HG03520 (cell line): ENCODE data around the gene VMP1.
"Not testable (repeated sequence)": the region's sequence is repeated elsewhere in the genome, so short reads cannot be mapped to it uniquely, and the experiment has no call there.

Experiments
- ATAC-seq: cut with Tn5 transposase; IDR thresholded peaks from one replicate; pipeline ENCODE4 v1.9.1; 2021; ENCODE audit warnings: mild to moderate bottlenecking, moderate library complexity; ENCODE audit not compliant: unreplicated experiment

The VMP1 gene

DNA sequence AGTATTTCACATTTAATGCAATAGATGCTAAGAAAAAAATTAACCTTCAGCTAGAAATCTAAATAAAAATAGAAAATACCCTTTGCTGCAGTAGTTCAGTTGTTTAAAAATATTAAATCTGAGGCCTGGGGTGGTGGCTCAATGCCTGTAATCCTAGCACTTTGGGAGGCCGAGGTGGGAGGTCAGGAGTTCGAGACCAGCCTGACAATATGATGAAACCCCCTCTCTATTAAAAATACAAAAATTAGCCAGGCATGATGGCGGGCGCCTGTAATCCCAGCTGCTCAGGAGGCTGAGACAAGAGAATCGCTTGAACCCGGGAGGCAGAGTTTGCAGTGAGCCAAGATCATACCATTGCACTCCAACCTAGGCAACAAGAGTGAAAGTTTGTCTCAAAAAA lies 98.9 kb downstream of the VMP1 start:
- not testable (repeated sequence) for ATAC-seq

DNA sequence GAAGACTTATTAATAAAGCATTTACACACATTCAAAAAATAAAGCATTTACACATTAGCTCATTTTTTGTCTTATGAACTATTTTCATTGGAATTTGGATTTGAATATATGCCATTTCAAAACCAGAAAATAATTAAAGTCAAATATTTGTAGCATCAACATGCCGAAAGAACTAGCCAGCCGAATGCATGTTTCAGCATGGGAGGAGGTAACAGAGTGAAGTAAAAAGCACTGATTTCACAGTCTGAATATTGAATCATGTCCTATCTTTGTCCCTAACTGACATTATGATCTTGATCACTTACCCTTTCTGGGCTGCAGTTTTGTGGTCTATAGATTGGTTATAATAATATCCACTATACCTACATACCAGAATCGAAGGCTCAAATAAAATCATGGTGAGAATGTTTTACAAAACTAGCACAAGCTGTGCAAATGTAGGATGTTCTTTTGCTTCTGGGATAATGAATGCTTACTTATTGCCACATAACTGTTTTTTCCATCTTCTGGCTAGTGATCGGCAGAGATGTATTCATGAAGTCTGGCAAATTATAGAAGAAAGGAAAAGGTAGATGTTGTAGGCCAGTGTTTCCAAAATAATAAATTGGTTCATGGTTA lies 100.5 kb downstream of the VMP1 start:
- ATAC-seq = no peak

DNA sequence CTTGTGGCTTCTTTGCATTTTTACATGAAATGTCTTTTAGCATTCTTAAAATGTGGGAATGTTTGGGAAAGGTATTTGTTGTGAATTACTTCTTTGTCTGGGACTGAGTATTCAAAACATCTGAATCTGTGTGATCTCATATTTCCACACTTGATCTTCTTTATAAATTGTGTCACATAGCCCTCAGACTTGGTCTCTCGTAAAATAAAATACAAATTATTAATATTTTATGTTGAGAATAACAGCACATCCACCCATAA lies 103.4 kb downstream of the VMP1 start:
- no peak for ATAC-seq

DNA sequence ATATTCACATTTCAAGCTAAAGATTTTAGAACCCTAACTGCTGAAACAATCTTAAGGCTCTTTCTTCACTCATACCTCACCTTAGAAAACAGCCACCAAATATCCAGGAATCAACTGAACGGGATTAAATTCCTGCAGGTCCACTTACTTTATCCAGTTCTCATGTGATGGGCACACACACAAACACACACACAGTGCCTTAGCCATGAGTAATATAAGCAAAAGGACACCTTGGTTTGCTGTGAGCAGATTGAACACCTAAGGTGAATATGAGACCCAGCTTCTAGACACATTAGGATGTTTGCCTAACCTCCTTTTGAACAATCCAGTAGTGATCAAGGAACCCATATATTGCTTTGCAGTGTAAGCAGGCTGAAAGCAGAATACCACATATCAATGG lies 103.8 kb downstream of the VMP1 start:
- ATAC-seq = no peak

DNA sequence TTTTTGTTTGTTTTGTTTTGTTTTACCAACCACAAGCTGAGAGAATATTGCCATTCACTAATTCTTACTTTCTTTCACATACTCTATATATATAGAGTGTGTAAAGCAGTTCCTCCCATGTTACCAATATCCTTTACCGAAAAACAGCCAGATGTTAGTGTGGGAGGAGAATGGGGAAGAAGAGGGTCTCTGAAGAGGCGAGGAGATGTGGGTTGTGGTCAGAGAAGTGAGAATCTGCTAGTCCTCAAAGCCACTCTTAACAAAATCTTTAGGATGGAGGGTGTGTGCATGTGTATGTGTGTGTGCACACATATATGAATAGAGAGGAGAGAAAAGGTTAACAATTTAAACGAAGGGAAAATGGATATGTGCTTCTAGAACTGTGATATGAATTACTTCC lies 104.7 kb downstream of the VMP1 start:
- ATAC-seq = no peak

DNA sequence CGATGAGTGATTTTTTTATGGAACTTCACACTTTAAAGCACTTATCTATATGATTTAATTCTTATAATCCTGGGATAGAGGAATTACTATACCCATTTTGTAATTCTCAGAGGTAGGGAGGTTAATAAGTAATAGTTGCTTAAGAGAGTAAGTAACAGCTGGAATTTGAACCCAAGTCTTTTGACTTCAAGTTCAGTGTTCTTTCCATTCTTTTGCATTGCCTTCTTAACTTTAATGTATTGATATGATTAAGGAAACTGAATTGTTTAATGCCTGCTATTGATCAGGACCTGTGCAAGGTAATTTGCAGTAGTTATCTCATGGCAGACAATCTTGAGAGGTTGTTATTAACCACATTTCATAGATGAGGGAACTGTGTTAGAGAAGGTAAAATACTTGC lies 106.8 kb downstream of the VMP1 start:
- ATAC-seq = no peak

DNA sequence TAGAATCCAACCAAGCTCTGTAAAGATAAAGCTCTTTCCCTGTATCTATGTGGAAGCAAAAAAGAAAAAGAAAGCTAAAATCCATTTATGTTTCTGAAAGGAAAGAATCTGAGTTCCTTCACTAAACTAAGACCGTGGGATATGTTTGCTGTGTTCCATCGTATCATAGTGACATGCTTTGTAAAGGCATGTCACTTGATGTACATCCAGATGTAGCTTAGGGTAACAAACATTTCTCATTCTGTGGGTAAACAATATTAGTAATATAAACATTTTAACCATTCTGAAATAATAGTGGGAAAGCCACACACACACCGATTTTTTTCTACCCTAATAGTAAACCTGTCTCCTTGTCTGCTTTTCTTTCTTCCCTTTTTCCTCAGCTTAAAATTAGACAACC lies 107.2 kb downstream of the VMP1 start:
- no peak for ATAC-seq

DNA sequence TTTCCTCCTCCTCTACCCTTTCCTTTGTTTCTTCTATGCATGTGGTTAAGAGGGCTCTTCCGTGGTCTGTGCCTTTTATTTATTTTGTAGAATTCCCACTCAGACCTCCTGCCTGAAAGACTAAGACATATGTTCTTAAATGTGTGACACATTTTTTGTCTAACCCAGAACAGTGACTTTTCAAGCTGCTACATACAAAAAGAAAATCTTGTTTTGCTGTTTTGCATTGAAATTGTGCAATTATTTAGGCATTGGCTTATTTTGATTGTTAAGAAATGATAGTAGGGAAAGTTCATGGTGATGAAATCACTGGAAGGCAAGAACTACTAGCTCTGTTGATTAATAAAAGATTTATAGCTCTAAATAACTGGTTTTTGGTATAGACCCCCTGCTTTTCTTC lies 108.5 kb downstream of the VMP1 start:
- ATAC-seq = no peak

DNA sequence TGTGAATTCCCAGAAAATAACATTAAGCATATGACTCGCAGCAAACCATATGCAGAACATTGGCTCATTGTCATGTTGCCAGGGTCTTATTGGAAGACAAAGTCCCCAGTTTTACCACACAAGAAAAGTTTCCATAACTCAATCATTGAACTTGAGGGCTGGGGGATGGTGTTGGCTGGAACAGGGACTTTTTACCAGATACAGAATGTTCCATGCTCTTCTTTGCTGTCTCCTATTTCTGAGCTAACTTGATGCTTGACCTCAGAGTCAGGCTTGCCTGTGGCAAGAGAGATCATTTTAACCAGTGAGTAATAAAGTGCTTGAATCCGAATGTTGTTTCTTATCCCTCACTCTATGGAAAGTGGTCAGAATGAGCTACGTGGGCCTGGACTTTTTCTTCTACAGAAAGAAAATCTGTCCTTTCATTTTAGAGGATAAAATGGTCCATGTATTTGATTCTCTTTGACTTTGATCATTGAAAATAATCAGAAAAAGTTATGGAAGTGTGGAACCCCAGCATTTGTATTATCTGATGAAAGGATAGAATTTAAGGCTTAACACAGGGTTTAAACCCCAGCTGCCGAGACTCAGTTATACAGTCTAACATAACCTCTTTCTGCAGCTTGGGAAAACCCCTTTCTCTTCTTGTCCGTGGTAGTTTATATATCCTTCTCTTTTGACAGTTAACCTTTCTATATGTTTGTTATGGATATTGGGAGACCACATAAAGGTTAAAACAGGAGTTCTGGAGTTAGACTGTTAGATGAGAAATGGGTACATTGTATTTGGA lies 118.3 kb downstream of the VMP1 start:
- no peak for ATAC-seq

DNA sequence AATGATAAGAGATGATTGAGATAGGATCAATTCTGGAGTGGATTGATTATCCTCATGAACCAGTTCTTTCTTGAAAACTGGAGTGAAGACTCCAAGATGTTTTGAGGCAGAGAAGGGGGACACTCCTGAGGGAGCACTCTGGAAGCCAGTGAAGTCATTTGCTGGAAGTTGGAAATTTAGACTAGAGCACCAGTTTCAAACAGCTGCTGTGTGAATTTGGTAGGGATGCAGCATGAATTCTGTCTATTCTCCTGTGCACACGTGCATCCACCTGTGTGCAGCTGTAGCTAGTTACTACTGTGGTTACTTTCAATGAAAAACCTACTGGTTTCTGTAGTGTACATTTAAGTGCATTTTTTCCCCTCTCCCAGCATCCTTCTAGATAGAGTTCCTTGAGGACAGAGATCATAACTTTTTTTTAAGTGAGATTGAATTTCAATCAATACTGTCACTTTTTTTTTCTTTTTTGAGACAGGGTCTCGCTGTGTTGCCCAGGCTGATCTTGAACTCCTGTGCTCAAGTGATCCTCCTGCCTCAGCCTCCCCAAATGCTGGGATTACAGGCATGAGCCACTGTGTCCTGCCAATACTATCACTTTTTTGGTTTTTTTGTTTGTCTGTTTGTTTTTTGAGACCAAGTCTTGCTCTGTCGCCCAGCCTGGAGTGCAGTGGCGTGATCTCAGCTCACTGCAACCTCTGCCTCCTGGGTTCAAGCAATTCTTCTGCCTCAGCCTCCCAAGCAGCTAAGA lies 119.4 kb downstream of the VMP1 start:
- ATAC-seq = no peak

DNA sequence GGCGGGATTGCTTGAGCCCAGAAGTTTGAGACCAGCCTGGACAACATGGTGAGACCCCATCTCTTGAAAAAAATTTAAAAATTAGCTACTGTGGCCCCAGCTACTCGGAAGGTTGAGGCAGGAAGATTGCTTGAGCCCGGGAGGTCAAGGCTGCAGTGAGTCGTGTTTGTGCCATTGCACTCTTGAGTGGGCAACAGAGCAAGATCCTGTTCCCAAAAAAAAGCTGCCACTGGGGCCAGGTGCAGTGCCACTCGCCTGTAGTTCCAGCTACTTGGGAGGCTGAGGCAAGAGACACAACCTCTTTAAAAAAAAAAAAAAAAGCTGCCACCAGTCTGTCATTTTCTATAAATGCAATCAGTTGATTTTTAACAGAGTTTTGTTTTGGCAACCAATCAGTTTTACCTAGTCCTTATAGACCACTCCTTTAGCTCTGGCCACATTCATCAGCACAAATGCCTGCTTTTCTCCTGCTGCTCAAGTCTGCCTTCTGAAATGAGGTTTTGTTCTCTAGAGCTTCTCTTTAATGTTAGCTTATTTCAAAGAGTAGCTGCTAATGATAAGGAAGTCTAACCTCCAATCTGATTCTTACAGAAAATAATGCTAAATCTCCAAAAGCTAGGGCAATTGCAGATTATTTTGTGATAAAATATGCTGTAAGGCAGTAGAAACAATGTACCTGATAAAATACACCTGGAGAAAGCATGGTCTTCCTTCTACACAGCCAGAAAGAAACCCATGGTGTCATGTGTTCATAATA lies 120.4 kb downstream of the VMP1 start:
- ATAC-seq = no peak

DNA sequence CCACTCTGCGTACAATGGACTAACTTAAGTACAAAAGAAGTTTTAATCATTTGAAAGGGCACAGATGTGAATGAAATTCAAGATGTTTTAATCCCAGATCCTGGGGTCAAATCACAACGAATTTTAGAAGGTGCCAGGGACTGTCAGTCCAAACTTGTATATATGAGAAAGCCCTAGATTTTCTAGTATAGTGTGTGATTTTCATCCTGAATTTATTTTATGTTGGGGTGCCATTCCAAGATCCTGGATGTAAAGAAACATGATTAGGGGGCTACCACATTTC lies 121.0 kb downstream of the VMP1 start:
- ATAC-seq = no peak

DNA sequence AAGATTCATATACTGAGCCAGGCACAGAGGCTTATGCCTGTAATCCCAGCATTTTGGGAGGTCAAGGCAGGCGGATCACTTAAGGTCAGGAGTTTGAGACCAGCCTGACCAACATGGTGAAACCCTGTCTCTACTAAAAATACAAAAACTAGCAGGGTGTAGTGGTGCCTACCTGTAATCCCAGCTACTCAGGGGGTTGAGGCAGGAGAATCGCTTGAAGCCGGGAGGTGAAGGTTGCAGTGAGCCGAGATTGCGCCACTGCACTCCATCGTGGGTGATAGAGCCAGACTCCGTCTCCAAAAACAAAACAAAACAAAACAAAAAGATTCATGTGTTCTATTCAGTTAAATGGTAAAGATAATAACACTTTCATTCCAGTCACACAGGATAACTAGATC lies 121.4 kb downstream of the VMP1 start:
- not testable (repeated sequence) for ATAC-seq

DNA sequence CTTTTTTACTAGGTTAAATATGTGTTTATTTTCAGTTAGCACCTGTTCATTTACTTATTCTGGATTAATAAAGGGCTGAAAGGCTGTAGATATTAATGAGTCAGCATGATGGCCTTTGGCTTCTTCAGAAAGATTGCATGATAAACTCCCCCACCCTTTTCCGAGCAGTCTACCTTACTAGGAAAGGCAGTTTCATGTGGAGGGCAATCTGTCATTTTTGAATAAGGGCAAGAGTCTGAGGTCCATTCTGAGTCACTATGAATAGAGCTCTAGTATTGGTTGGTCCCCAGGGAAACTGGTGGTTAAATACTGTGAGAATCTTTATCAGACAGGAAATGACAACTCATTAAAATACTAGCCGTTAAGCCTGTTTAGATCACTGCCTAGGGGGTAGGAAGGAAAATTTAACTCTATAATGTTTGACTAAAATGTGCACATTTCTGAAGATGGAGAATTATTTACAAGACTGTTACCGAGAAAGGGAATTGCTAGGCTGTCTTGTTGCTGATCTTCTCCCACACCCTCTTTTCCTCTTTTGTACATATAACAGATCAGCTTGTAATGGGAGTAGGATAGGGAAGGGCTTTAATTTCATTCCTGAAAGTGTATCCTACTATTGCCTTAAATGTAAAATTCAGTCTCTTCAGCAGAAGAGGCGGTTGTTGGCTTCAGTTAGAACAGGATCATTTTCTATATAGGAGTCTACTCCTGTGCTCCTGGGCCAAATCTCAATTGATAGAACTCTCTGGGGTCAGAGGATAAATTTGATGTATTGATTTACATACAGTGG lies 122.0 kb downstream of the VMP1 start:
- peak; percentile 82 for ATAC-seq

DNA sequence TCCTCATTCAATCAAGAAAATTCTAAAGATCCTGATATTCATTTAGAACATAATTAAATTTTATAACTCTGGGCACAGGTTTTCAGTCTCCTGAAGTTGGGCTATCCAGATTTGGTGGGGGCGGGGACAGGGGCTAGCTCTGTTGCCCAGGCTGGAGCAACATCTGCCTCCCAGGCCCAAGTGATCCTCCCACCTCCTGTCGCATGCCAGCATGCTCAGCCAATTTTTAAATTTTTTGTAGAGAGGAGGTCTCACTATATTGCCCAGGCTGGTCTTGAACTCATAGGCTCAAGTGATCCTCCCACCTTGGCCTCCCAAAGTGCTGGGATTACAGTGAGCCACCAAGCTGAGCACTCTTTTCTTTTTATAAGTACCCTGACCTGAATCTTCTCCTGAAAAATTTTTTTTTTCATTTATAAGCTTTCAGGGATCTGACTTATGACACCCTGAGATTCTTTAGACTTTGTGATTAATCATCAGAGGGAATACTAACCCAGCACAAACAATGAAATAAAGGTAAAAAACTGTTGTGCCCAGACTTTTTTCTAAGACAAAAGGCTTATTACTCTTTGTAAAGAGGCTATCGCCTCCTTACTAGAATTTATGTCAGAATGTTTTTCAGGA lies 122.7 kb downstream of the VMP1 start:
- no peak for ATAC-seq

DNA sequence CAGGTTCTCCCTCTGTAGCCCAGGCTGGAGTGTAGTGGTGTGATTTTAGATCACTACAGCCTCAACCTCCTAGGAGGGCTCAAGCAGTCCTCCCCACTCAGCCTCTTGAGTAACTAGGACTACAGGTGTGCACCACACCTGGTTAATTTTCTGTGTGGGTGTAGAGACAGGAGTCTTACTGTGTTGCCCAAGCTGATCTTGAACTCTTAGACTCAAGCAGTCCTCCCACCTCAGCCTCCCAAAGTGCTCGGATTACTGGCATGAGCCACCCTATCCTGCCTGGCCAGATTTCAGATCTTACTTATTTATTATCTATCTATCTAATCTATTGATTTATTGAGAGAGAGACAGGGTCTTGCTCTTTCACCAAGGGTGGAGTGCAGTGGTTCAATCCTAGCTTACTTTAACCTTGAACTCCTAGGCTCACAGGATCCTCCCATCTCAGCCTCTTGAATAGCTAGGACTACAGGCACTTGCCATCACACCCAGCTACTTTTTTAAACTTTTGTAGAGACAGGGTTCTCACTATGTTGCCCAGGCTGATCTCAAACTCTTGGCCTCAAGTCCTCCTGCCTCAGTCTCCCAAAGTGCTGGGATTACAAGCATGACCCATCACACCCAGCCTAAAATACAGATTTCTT lies 123.5 kb downstream of the VMP1 start:
- no peak for ATAC-seq

DNA sequence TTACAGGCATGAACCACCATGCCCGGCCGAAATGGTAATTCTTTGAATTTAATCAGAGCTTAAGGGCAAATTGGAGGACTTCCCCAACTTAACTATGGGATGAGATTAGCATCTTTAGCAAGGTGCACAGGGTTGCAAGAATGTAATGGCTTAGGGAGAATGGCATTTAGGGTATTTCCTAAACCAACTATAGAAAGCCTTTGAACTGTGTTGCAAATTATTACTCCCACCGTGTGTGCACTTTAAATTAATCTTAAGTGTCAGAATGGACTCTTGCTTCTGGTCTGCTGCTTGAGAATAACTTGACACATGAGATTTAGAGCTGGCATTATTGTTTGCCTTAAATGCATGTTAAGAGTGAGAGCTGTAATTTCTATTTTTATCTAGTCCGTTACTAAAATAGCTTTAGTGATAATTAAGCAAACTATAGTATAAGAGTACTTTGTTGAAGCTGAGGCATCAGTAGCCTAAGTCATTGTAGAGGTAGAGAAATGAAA lies 125.5 kb downstream of the VMP1 start:
- ATAC-seq = no peak

DNA sequence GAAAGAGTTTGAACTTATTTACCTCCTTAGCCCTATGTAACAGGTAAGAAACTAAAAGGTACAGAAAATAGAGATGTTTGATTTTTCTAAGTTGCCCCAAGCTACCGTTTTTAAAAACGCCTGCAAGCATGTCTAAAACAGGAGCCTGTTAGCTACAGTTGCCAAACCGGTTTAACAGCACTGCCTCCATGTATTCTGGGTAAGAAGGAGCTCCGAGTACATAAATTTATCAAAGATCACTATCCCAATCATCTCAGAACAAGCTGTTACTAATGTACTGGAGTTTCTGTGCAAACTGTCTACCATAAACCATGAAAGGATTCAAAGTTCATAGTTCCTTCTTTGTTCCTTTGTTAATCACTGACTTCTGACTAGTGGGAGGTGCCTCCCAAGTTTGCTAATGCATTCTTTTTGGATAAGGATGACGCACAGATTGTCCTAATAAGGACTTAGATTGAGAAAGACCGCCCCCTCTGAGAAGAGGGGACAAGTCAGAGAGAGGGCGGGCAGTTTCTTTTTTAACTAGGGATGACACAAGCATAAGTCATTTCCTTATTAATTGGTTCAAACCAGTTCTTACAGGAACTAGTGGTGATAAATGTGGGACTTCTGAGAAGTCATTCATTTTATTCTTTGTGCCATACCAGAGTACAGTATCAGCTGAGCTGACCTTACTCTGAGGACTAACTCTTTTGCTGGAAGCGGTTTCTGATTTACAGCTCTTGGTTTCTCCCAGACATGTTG lies 130.0 kb downstream of the VMP1 start:
- ATAC-seq = peak; percentile 82
